Measurements from ENCODE around the gene C12orf75.
"Not testable (repeated sequence)": the region's sequence is repeated elsewhere in the genome, so short reads cannot be mapped to it uniquely, and the experiment has no call there.

C12orf75 gene

GRCh38 chr12:105310476-105311085 is 19.9 kb upstream of the C12orf75 start:
- DNase-seq, result not testable (repeated sequence)

GRCh38 chr12:105311936-105312335 is 18.6 kb upstream of the C12orf75 start:
- DNase-seq, result not testable (repeated sequence)

GRCh38 chr12:105313755-105314154 is 16.7 kb upstream of the C12orf75 start:
- DNase-seq, result not testable (repeated sequence)

GRCh38 chr12:105315130-105315529 is 15.4 kb upstream of the C12orf75 start:
- DNase-seq, result no peak

GRCh38 chr12:105315726-105316125 is 14.8 kb upstream of the C12orf75 start:
- DNase-seq, result no peak

GRCh38 chr12:105316931-105317852 is 13.3 kb upstream of the C12orf75 start:
- no peak for DNase-seq

GRCh38 chr12:105317942-105318621 is 12.4 kb upstream of the C12orf75 start:
- DNase-seq, result no peak

GRCh38 chr12:105318651-105319483 is 11.6 kb upstream of the C12orf75 start:
- DNase-seq, result no peak

- no peak for DNase-seq
These were observed 10.7 kb upstream of the C12orf75 start for GRCh38 chr12:105319691-105320209.

- no peak for DNase-seq
These were observed 9.4 kb upstream of the C12orf75 start for GRCh38 chr12:105321125-105321524.

- no peak for DNase-seq
These were observed 8.4 kb upstream of the C12orf75 start for GRCh38 chr12:105322070-105322469.

GRCh38 chr12:105324704-105325103 is 5.8 kb upstream of the C12orf75 start:
- DNase-seq, result no peak

GRCh38 chr12:105325117-105325516 is 5.4 kb upstream of the C12orf75 start:
- no peak for DNase-seq

- DNase-seq, result no peak
These were observed 587 bp upstream of the C12orf75 start for GRCh38 chr12:105329926-105330282.

- DNase-seq, result no peak
These were observed 677 bp downstream of the C12orf75 start for GRCh38 chr12:105330931-105331804.

GRCh38 chr12:105331805-105332251 is 1.3 kb downstream of the C12orf75 start:
- no peak for DNase-seq

GRCh38 chr12:105332286-105332685 is 1.8 kb downstream of the C12orf75 start:
- not testable (repeated sequence) for DNase-seq

GRCh38 chr12:105332925-105333324 is 2.4 kb downstream of the C12orf75 start:
- DNase-seq, result no peak

GRCh38 chr12:105334001-105334400 is 3.5 kb downstream of the C12orf75 start:
- DNase-seq, result no peak

- no peak for DNase-seq
These were observed 4.1 kb downstream of the C12orf75 start for GRCh38 chr12:105334582-105334981.

GRCh38 chr12:105335856-105336255 is 5.4 kb downstream of the C12orf75 start:
- no peak for DNase-seq
